Stimulated activated CD4-positive, alpha-beta T cell treated with anti-CD3 and anti-CD28 coated beads, Interleukin-15, amount 100 ng/mL, for 24 hours (primary cell): Measurements from ENCODE around the gene MDGA2.
"Not testable (repeated sequence)": the region's sequence is repeated elsewhere in the genome, so short reads cannot be mapped to it uniquely, and the experiment has no call there.

Experiments used
- DNase-seq: peaks from one replicate; pipeline ENCODE4 v3.0.0-alpha.2; 2020

Gene MDGA2

DNA sequence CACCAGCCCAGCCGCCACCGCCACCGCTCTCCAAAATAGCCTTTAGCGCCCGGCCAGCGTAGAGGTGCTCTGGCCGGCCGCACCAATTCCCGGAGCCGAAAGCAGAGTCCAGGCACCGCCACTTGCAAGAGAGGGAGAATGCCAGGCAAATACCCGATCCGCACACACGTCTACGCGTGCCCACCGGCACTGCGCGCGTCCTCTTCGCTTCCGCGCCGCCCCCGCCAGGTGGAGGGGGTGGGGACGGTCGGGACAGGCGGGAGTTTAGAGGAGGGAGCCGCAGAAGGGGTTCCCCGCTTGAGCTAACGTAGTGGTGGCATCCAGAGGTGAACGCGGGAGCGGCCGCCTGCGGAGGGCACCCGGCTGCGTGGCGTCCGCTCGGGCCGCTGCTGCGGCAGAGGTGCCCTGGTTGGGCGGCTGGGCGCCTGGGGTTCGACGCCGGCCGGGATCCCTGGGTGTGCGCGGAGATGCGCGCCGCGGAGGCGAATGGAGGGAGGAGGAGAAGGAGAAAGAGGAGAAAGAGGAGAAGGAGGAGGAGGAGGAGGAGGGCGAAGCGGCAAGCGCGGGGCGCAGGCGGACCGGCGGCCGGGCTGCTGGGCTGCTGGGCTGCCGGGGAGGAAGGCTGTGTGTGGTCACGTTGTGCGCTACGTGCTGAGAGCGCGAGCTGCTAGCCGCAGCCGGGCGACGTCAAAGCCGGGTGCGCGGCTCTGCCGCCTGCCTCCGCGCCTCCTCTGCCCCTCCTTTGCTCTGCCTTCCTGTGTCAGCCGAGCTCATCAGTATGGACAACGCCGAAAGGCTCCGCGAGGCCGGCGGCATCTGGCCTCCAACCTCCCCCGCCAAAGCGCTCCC, at the start of gene MDGA2:
Gene MDGA2, minus strand, starts transcription at position 140 of the 849 bp plus-strand sequence.
- DNase-seq: peak; percentile 6

DNA sequence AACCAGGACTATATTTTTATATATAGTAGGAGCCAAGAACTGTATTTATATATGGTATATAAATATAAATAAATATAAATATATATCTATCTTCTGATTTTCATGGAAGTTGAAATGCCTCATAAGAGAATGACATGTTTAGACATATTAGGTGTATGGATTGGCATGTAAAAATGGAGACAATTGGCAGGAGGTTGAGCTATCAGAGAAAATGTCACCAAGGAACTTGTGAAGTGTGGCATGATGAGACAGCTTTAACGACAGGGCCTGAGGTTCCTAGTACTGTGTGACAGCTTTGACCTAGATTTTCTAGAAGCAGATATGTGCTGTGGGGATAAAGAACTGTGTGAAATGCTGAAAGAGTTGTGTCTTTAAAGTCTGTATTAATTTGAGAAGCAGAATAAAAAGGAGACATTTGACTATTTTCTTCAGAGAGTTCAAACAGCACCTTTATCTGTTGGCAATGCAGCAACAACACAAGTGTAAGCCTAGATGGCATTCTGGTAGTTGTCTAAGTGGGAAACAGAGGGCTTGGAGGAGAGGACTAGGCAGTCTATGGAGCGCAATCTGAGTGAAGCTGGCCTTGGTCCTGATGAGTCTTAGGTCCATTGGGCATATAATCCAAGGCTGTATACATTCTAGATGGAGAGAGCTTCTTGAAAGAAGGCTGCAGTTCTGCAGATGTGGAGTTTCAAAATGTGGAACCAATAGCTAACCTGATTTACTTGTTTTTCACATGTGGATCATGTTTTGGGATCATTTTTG, 47.7 kb upstream of the MDGA2 start:
- no peak for DNase-seq

DNA sequence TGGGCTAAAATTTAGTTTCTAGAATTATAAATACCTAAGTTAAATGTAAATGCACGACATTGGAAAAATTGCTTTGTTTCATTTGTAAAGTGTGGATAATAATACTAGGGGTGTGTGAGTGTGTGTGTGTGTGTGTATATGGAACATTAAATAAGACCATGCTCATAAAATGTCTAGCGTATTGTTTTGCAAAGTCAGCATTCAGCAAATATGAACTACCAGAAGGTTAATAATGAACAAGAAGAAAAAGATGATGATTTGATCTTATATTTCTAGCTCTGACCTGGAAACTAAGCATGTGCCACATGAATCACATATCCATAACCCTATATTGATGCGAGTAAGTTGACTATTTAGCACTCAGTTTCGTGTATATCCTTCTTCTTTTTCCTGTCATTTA, 44.9 kb upstream of the MDGA2 start:
- no peak for DNase-seq

DNA sequence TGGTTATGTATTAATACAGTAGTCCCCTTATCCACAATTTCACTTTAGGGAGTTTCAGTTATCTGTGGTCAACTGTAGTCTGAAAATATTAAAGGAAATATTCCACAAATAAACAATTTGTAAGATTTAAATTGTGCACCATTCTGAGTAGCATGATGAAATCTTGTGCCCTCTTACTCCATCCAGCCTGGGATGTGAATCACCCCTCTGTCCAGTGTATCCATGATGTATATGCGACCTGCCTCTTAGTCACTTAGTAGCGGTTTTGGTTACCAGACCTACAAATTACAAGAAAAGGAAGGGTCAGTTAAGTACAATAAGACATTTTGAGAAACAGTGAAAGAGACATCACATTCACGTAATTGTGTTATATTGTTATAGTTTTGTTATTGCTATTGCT, 39.9 kb upstream of the MDGA2 start:
- no peak for DNase-seq

DNA sequence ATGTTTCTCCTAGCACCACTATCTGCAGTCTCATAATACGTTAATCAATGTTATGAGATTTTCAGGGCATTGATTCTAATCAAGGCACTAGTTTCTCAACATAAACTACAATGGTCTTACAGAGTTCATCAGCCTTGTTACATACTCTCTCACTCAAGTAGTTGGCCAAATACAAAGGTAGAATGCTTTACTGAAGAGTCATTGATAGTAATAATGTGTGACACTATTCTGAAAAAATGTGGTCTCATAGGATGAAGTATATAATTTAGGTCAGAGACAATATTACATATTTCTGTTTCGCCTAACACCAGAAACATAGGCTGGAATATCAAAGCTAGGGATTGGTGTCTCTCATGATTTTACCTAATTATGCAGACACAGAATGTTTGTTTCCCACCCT, 35.2 kb upstream of the MDGA2 start:
- DNase-seq: no peak

DNA sequence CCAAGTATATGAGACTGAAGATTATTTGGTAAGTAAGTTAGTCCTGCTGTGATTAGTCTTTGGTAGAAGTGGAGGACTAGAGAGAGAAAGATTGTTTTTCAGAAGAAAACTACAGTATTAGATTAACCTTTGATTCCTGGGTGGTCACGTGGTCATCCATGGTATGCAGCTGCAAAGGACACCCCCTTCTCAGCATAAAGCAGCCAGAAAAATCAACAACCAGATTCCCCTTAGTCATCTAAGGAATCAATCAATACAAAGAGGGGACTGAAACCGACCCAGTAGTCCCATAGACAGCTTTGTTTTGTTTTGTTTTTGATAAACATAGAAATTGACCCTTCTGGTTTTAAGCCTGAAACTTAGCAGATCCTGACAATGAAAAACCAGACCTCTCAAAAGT, 30.3 kb upstream of the MDGA2 start:
- DNase-seq: no peak

DNA sequence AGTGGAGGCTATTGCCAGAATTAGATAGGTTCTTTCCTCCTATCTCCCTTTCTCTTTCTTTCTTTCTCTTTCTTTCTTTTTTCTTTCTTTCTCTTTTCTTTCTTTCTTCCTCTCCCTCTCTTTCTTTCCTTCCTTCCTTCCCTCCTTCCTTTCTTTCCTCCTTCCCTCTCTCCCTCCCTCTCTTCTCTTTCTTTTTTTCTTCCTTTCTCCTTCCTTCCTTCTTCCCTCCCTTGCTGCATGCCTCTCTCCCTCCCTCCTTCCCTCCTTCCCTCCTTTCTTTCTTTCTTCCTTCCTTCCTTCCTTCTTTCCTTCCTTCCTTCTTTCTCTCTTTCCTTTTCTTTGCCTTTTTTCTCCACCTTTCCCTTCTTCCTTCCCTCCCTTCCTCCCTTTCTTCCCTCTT, 16.4 kb upstream of the MDGA2 start:
- no peak for DNase-seq

DNA sequence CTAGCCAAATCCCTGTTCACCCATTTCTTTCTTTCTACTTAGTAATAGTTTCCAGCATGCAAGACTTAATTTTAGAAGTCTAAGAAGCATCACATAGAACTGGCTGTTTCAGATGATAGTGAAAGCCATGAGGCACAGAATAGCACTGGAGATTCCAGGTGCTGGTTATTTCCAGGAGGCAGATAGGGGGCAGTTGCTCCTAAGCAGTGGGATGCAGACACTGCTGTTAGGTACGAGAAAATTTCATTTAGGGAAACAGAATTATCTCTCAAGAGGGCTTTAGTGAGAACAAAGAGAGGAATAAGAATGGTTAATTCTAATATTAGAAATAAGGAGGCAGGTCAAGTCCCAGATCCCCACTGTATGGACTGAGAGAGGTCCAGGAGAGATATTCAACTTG, 3.6 kb upstream of the MDGA2 start:
- DNase-seq: no peak

DNA sequence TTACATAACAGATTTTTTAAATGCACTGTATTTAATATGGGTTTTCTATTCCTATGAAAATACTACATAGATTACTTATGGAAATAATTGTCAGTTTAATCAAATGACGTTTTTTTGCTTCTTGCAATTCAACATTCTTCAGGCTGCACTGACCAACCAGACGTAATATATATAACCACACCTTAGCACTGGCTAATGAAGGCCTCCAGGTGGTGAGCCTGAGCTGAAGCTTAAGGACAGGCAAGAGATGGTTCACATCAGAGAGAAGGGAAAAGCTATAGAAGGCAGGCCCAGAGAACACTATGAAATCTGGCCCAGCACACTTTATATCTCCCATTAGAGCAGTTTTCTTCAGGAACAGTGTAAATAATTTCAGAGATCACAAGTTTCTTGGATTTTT, 2.8 kb upstream of the MDGA2 start:
- no peak for DNase-seq

DNA sequence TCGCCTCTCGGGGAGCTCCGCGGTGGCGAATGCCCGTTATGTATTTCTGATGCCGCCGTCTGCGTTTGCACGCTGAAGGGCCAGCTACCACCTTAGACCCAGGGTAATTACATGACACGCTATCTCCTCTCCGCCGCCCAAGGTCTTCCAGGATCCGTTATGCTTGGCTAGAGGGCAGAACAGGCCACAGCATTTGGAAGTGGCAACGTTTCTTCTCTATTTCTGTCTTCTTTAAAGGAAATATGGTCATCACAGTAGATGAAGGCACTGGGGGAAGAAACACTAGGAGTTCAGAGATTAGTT, 861 bp upstream of the MDGA2 start:
- DNase-seq: no peak

DNA sequence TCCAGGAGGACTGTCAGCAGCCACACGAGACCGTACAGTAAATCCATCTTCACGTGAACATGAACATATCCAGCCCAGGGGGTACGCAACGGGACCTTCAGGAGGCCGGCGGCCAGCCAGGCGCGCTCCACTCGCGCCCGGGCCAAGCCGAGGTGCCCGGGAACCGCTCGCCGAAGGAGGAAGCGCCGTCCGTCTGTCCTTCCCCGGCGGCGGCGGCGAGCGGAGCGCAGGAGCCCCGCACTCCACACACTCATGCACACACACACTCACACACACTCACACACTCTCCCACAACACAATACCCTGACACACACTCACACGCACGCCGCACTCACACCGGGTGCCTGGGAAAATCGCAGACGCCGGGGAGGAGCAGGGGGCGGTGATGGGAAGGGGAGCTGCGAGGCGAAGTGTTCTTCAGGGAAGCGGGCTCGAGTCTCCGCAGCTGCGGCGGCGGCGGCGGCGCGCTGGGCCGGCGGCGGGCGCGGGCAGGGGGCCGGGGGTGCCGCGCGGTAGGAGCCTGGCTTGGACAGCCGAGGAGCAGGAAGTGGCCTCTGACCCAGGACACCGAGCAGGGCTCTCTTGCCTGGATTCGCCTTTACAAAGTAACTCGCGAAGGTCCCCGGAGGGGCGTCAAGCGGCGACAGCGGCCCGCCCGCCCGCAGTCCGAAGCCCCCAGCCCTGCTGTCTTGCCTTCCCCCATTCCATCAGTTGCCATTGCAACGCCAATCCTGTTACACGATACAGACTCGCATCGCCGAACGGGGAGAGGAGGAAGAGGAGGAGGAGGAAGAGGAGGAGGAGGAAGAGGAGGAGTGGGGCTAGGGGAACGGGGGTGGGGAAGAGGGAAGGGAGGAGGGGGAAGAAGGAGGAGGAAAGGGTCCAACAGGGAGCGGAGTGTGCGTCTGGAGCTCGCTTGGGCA, 601 bp downstream of the MDGA2 start:
- no peak for DNase-seq

DNA sequence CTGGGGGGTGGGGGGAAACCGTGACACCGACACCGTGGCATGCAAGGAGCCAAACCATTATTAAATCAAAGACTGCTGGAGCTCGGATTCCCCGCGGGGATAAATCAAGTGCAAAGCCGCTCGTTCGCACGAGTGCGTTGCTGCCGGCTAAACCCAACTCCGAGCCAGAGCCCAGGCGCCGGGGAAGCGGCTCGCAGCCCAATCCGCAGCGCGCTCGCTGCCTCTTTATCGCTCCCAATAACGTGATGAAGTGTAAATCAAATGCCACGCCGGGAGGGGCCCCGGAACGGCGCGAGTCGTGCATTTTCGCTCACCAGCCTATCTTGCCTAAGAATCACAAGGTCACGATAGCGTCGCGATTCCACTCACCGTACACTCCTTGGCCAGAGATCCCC, 1.3 kb downstream of the MDGA2 start:
- DNase-seq: no peak

DNA sequence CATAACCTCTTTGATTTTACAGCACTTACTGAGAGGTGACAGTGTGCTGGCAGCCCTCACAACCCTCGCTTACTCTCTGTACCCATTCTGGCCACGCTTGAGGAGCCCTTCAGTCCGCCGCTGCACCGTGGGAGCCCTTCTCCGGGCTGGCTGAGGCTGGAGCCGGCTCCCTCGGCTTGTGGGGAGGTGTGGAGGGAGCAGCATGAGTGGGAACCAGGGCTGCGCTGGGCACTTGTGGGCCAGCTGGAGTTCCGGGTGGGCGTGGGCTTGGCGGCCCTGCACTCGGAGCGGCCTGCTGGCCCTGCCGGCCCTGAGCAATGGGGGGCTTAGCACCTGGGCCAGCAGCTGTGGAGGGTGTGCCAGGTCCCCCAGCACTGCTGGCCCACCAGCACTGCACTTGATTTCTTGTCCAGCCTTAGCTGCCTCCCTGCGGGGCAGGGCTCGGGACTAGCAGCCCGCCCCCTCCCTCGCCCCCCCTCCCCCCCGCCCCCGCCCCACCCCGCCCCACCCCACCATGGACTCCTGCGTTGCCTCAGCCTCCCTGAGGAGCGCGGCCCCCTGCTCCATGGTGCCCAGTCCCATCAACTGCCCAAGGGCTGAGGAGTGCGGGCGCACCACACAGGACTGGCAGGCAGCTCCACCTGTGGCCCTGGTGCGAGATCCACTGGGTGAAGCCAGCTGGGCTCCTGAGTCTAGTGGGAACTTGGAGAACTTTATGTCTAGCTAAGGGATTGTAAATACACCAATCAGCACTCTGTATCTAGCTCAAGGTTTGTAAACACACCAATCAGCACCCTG, 9.9 kb downstream of the MDGA2 start:
- DNase-seq: no peak

DNA sequence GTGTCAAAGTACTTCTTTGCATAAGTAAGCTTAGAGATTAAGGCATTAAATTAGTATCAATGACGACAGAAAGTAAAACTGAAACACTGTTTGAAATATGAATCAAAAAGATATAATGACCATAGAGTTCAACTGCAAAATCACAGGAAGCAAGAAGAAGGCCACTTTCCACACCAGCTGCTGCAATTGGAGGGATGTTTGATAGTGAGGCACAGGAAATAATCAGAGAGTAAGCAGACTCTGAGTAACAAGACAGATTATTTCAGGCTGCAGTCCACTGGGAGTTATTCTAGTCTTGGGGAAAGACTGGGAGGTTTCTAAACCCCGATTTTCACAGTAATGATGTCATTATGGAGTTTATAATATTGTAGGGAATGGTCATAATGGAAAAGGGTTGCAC, 12.9 kb downstream of the MDGA2 start:
- no peak for DNase-seq

DNA sequence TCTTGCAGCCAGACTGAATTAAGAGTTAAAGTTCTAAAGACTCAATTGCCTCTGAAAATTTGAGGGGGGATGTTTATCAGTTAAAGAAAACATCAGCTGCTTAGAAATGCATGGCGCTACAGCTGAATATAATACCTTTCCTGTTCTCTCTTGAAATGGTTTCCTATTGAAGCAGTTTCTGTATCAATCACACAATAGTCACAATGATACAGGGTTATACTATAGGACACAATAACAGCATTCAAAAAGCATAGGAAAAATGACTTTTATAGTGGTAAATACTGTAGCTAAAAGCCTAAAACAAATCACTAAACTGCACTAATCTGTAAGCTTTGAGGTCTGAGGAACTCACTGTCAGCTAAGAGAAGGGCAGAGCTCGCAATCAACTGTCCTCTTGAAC, 15.2 kb downstream of the MDGA2 start:
- DNase-seq: no peak

DNA sequence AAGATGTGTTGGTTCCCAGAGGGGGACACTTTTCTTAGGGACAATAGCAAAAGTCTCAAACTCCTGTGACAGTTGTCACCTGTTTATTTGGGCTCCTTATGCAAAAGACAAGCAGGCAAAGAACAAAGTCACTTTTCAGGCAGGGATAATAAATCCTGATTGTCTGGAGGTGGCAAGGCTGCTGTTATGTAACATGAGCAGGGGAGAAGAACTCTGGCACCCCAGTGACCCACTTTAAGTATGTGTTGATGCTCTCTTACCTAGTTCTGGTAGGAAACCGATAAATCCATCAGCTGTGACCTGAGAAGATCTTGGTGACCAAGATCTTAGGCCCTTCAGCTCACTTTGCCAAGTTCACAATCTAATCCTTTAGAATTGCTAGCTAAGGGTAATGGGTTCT, 17.4 kb downstream of the MDGA2 start:
- DNase-seq: no peak

DNA sequence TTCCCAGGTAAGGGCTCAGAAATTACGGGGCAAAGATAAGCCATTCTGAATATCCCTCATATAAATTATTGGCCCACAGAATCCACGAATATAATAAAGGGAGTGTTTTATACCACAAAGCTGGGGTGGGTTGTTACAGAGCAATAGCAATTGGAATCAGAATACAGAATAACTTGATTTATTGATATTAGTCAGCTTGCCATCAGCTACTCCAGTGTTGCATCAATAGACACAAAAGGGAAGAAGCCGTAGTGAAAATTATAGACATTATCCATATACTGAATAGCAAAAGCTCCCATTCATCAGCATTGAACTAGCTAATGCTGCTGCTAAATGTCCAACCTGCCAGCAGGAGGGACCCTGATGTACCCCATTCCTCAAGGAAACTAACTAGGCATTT, 18.3 kb downstream of the MDGA2 start:
- DNase-seq: no peak

DNA sequence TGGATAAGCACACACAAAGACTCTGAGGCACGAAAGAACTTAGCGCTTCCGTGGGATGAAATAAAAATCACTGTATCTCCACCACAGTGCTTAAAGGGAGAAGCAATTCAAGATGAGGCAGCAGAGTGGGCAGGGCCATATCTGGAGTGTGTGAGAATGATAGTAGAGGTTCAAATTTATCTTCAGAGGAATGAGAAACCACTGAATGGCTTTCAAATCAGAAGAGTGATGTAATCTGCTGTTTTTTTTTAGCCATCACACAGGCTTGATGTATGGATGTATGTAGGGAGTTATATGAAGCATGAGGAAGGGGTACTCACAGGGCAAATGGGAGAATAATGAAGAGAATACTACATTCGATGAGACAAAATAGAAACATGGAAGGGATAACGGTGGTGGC, 24.1 kb downstream of the MDGA2 start:
- no peak for DNase-seq

DNA sequence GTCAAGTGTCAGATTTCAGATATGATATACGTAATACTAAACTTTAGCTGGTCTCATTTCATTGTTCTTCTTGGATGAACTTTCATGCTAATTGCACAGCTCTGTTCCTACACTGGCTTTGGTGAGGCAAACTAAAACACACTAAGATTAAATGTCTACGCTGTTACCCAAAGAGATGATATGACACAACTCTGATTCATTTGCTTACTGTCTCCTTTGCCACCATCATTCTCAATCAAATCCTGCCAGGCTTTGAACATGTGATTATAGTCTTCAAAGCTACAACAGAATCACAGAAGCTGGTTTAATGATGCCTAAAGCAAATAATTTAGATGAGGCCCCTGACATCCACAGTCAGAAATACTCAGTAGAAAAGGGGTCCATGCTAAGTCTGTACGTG, 37.7 kb downstream of the MDGA2 start:
- DNase-seq: no peak

DNA sequence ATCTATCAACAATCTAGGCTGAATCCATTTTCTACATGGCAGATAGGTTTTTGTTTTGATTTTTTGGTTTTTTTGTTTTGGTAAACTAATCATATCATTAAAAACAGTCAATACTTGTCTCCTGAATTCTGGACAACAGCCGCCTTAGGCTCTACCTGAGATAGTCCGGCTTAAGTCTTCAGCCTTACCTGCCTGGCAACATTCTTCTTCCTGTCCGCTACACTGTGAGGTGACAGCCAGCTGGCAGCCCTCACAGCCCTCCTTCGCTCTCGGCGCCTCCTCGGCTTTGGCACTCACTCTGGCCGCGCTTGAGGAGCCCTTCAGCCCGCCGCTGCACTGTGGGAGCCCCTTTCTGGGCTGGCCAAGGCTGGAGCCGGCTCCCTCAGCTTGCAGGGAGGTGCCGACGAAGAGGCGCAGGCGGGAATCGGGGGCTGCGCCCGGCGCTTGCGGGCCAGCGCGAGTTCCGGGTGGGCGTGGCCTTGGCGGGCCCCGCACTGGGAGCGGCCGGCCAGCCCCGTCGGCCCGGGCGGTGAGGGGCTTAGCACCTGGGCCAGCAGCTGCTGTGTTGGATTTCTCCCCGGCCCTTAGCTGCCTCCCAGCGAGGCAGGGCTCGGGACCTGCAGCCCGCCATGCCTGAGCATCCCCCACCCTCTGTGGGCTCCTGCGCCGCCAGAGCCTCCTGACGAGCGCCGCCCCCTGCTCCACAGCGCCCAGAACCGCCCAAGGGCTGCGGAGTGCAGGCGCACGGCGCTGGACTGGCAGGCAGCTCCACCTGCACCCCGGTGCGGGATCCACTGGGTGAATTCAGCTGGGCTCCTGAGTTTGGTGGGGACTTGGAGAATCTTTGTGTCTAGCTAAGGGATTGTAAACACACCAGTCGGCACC, 49.0 kb downstream of the MDGA2 start:
- DNase-seq: no peak

DNA sequence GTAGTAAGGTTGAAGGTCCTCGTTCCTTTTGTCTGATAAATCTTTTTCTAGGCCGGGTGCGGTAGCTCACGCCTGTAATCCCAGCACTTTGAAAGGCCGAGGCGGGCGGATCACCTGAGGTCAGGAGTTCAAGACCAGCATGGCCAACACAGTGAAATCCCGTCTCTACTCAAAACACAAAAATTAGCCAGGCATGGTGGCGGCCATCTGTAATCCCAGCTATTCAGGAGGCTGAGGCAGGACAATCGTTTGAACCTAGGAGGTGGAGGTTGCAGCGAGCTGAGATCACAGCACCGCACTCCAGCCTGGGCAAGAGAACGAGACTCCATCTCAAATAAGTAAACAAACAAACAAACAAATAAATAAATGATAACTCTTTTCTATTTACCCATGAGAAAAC, 51.3 kb downstream of the MDGA2 start:
- DNase-seq: not testable (repeated sequence)

DNA sequence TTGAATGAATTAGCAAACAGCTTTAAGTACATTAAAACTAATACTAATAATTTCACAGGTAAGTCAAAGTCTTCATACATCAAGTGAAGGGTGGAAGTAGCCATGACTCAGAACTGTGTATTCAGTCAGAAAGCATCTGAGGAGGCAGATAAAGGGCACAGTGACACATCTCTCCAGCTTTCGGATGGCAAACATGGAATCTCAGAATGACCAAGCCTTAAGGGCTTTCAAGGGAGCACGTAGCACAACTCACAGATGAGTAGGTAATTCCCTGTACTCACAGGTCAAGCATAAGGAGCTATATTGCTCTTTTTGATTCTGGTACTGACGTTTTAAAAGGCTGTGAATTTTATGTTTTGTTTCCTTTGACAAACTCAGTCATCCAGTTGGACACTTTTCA, 56.0 kb downstream of the MDGA2 start:
- DNase-seq: no peak
